EL (cell line): ENCODE measurements around the gene GASK1A.
A peak's percentile ranks its signal among the peaks of the same experiment; 100 is the strongest.

Source experiments
- DNase-seq: peaks from one replicate; pipeline ENCODE4 v3.0.0-alpha.2; 2016

The GASK1A gene

GRCh38 chr3:43071313-43071893 is 92.3 kb downstream of the GASK1A start:
- no peak for DNase-seq

GRCh38 chr3:43072361-43072760 is 93.2 kb downstream of the GASK1A start:
- no peak for DNase-seq

GRCh38 chr3:43073116-43073835 is 94.2 kb downstream of the GASK1A start:
- DNase-seq, result no peak

- no peak for DNase-seq
Measured at GRCh38 chr3:43073836-43074220, 94.7 kb downstream of the GASK1A start.

- DNase-seq, result no peak
Measured at GRCh38 chr3:43074482-43074881, 95.4 kb downstream of the GASK1A start.

GRCh38 chr3:43074901-43075689 is 96.0 kb downstream of the GASK1A start:
- DNase-seq, result no peak

GRCh38 chr3:43075904-43076661 is 97.0 kb downstream of the GASK1A start:
- DNase-seq, result no peak

GRCh38 chr3:43076857-43077256 is 97.7 kb downstream of the GASK1A start:
- no peak for DNase-seq

- DNase-seq, result no peak
Measured at GRCh38 chr3:43077261-43077660, 98.2 kb downstream of the GASK1A start.

- no peak for DNase-seq
Measured at GRCh38 chr3:43077707-43078106, 98.6 kb downstream of the GASK1A start.

- DNase-seq, result no peak
Measured at GRCh38 chr3:43079536-43080332, 100.6 kb downstream of the GASK1A start.

- DNase-seq, result no peak
Measured at GRCh38 chr3:43080726-43081568, 101.8 kb downstream of the GASK1A start.

- DNase-seq, result no peak
Measured at GRCh38 chr3:43081796-43082195, 102.7 kb downstream of the GASK1A start.

GRCh38 chr3:43082457-43082856 is 103.3 kb downstream of the GASK1A start:
- no peak for DNase-seq

- peak; percentile 53 for DNase-seq
Measured at GRCh38 chr3:43086460-43087165, 107.5 kb downstream of the GASK1A start.

- no peak for DNase-seq
Measured at GRCh38 chr3:43087249-43087776, 108.2 kb downstream of the GASK1A start.

- DNase-seq, result no peak
Measured at GRCh38 chr3:43089081-43089480, 110.0 kb downstream of the GASK1A start.

- DNase-seq, result no peak
Measured at GRCh38 chr3:43090238-43090637, 111.1 kb downstream of the GASK1A start.

GRCh38 chr3:43091481-43091880 is 112.4 kb downstream of the GASK1A start:
- no peak for DNase-seq

GRCh38 chr3:43093006-43093405 is 113.9 kb downstream of the GASK1A start:
- DNase-seq, result no peak

- no peak for DNase-seq
Measured at GRCh38 chr3:43093974-43094373, 114.9 kb downstream of the GASK1A start.
